Nephron progenitor cell (in vitro differentiated cells): Measurements from ENCODE around the gene ZNF566.

ENCODE experiments used
- DNase-seq: peaks from one replicate; pipeline ENCODE4 v3.0.0; 2021
- H3K27ac Mint-ChIP-seq: 2 replicates; pipeline ENCODE4 v1.8.0; 2021; ENCODE audit warnings: mild to moderate bottlenecking, moderate library complexity, mixed read lengths
- H3K27me3 Mint-ChIP-seq: 2 replicates; pipeline ENCODE4 v1.8.0; 2021; ENCODE audit warnings: mild to moderate bottlenecking, low read depth, mixed read lengths; ENCODE audit not compliant: poor library complexity
- H3K36me3 Mint-ChIP-seq: 2 replicates; pipeline ENCODE4 v1.8.0; 2021; ENCODE audit warnings: low read depth, mixed read lengths
- H3K4me1 Mint-ChIP-seq: 2 replicates; pipeline ENCODE4 v1.8.0; 2021; ENCODE audit warnings: mixed read lengths
- H3K4me3 Mint-ChIP-seq: 2 replicates; pipeline ENCODE4 v1.8.0; 2021; ENCODE audit warnings: mild to moderate bottlenecking, moderate library complexity, mixed read lengths
- H3K9me3 Mint-ChIP-seq: 2 replicates; pipeline ENCODE4 v1.8.0; 2021; ENCODE audit warnings: mild to moderate bottlenecking, moderate library complexity, mixed read lengths
- TF ChIP-seq, protein P1 (sequence below): fragments of 200-600 bp; sonication (generic); IDR thresholded peaks from 2 replicates; pipeline ENCODE4 v1.5.0; 2021; ENCODE audit warnings: antibody characterized with exemption

Gene ZNF566

DNA sequence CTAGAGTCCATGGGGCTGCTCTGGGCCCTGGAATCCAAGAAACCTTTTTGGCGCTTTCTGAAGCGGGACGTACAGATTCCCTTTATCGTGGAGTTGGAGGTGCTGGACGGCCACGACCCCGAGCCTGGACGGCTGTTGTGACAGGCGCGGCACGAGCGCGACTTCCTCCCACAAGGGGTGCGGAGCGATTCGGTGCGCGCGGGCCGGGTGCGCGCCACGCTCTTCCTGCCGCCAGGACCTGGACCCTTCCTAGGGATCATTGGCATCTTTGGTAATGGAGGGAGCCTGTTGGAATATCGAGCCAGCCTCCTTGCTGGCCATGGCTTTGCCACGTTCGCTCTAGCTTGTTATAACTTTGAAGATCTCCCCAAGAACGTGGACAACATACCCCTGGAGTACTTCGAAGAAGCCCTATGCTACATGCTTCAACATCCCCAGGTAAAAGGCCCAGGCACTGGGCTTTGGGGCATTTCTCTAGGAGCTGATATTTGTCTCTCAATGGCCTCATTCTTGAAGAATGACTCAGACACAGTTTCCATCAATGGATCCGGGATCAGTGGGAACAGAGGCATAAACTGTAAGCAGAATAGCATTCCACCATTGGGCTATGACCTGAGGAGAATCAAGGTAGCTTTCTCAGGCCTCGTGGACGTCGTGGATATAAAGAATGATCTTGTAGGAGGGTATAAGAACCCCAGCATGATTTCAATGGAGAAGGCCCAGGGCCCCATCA, 67.4 kb downstream of the ZNF566 start:
- TF ChIP-seq, protein P1, sequence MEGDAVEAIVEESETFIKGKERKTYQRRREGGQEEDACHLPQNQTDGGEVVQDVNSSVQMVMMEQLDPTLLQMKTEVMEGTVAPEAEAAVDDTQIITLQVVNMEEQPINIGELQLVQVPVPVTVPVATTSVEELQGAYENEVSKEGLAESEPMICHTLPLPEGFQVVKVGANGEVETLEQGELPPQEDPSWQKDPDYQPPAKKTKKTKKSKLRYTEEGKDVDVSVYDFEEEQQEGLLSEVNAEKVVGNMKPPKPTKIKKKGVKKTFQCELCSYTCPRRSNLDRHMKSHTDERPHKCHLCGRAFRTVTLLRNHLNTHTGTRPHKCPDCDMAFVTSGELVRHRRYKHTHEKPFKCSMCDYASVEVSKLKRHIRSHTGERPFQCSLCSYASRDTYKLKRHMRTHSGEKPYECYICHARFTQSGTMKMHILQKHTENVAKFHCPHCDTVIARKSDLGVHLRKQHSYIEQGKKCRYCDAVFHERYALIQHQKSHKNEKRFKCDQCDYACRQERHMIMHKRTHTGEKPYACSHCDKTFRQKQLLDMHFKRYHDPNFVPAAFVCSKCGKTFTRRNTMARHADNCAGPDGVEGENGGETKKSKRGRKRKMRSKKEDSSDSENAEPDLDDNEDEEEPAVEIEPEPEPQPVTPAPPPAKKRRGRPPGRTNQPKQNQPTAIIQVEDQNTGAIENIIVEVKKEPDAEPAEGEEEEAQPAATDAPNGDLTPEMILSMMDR, result no peak

DNA sequence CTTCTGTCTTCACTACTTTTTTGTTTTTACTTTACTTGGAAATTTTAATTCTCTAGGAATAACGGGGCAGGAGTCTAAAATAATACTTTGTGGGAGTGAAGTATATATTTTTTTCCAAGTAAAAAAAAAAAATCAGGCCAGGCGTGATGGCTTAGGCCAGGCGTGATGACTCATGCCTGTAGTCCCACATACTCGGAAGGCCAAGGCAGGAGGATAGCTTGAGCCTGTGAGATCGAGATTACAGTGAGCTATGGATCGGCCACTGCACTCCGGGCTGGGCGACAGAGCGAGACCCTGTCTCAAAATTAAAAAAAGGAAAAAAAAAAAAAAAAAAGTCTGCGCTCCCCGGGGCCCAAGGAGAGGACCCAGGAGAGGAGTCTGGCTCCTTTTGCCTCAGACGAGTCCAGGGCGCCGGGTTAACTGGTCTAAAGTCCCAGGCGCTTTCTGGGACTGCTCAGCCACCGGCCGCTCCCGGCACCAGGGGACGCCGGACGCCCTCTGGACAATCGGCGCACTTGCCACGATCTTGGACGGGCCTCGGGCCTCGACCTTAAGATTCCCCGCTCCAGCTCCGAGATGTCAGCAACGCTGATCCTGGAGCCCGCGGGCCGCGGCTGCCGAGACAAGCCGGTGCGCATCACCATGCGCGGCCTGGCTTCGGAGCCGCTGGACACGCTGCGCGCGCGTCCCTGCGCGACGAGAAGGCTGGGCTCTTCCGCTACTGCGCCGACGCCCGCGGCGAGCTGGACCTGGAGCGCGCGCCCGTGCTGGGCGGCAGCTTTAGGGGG, 68.2 kb downstream of the ZNF566 start:
- H3K4me1 Mint-ChIP-seq, result peaks cover 12% of the 10 kb centered on the region
- no peak overlapping the region for H3K27ac Mint-ChIP-seq
- peaks cover 17% of the 10 kb centered on the region for H3K27me3 Mint-ChIP-seq
- DNase-seq, result no peak
- TF ChIP-seq, protein P1, result no peak
- peaks cover 76% of the 10 kb centered on the region for H3K9me3 Mint-ChIP-seq
- no peak overlapping the region for H3K4me3 Mint-ChIP-seq
- H3K36me3 Mint-ChIP-seq, result peaks cover 24% of the 10 kb centered on the region

More for the DNA sequence above, 67.4 kb downstream of the ZNF566 start:
- H3K4me3 Mint-ChIP-seq, result no peak overlapping the region
- H3K9me3 Mint-ChIP-seq, result peaks cover 72% of the 10 kb centered on the region
- DNase-seq, result no peak
- peaks cover 12% of the 10 kb centered on the region for H3K4me1 Mint-ChIP-seq
- no peak overlapping the region for H3K27ac Mint-ChIP-seq
- peaks cover 17% of the 10 kb centered on the region for H3K36me3 Mint-ChIP-seq
- H3K27me3 Mint-ChIP-seq, result peaks cover 17% of the 10 kb centered on the region

DNA sequence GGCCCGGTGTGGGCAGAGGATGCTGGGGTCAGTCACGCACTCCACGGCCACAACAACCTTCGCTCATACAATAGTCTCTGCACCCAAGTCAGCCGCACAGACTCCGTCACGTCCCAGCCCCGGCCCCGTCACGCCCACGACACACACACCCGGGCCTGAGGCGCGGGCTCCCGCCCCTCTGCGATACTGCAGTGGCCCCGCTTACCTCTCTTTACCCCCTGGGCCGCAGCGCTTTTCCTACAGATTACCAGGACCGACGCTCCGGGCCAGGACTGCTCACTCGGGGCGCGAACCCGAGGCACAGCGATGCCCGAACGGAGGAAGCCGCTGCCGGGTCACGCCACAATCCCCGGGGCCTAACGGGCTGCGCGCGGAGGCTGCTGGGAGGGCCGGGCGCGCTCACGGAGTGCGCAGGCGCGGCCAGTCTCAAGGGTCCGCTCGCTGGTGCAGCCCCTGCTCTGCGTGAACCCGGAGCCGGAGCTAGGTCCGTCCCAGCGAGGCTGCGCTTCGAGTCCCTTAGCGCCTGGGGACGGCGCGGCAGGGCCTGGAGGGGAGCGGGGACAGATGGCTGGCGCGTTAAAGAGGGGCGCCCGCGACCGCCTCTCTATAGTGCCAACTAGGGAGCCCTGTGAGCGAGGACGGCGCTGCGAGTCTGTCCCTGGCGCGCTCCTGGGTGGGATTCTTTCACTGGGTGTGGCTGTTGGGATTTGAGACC, 70.9 kb downstream of the ZNF566 start, which contains the start of gene ZFP82:
Gene ZFP82 (minus strand): TSS at position 358 of the 715 bp plus-strand sequence. CDS start 8,855 bp downstream, outside the sequence.
- TF ChIP-seq, protein P1, result no peak
- H3K27ac Mint-ChIP-seq, result peak within 1 kb of the TSS; percentile 98
- peaks cover 14% of the 10 kb centered on the region for H3K27me3 Mint-ChIP-seq
- peaks cover 51% of the 10 kb centered on the region for H3K36me3 Mint-ChIP-seq
- peaks cover 12% of the 10 kb centered on the region for H3K4me1 Mint-ChIP-seq
- peaks cover 83% of the 10 kb centered on the region for H3K9me3 Mint-ChIP-seq
- DNase-seq, result peak; percentile 82
- peak within 1 kb of the TSS; percentile 93 for H3K4me3 Mint-ChIP-seq

DNA sequence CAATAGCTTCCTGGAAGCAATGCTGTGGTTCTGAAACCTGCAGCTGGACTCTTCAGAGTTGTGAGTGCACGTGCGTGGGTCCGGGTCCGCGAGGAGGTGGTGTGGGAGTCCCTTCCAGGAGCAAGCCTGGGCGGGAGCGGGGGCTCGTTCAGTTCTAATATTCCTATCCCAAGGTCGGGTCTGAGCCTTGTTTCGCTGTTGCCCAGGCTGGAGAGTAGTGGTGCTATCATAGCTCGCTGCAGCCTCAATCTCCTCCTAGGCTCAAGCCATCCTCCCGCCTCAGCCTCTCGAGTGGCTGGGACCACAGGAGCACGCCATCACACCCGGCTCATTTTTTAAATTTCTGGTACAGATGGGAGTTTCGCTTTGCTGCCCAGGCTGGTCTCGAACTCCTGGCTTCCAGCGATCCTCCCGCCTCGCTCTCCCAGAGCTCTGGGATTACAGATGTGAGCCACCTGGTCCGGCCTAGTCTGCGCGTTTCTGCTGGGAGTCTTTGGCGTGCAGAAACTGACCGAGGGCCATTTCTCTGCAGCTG, 71.5 kb downstream of the ZNF566 start:
- TF ChIP-seq, protein P1, result no peak
- Mint-ChIP-seq H3K27ac (peak overlapping the region; percentile 98), H3K36me3 (peaks cover 57% of the 10 kb centered on the region), H3K9me3 (peaks cover 84% of the 10 kb centered on the region), H3K27me3 (peaks cover 9% of the 10 kb centered on the region), H3K4me3 (peak overlapping the region; percentile 93), H3K4me1 (peaks cover 12% of the 10 kb centered on the region)
- peak; percentile 2 for DNase-seq

DNA sequence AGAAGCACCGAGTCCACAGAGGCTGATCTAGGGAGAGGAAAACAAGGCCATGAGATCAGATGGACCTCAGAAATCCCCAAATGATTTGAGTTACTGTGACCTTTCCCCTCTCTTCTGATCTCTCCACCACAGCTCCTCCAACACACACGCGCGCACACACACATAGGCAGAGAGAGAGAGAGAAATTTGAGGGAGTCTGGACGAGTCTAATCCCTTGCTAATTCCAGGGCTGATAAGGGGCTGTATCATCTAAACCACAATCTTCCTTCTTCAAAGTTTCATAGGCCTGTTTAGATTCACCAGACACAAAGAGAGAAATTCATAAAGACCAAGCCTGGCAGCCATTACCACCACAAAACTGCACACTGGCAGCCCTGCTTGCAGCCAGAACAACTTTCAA, 79.5 kb downstream of the ZNF566 start:
- peaks cover 96% of the 10 kb centered on the region for H3K36me3 Mint-ChIP-seq
- no peak for DNase-seq
- H3K27ac Mint-ChIP-seq, result no peak overlapping the region
- TF ChIP-seq, protein P1, result no peak
- peaks cover 91% of the 10 kb centered on the region for H3K9me3 Mint-ChIP-seq
- no peaks in the 10 kb centered on the region for H3K4me1 Mint-ChIP-seq
- H3K27me3 Mint-ChIP-seq, result peaks cover 4% of the 10 kb centered on the region
- H3K4me3 Mint-ChIP-seq, result no peak overlapping the region
